Measurements from ENCODE around the gene STAT1.

STAT1 gene

GRCh38 chr2:191029280-191029950, 15.4 kb upstream of the STAT1 start:
- Histone ChIP-seq H3K9ac (ENCODE audit: low read length) (no peak overlapping the region), H3K27me3 (ENCODE audit: control insufficient read depth, insufficient read depth, low read length) (no peaks in the 10 kb centered on the region), H3K9me3 (ENCODE audit: control insufficient read depth, low read length) (no peaks in the 10 kb centered on the region), H3K36me3 (ENCODE audit: control insufficient read depth, insufficient read depth, low read length) (no peaks in the 10 kb centered on the region), H3K4me1 (ENCODE audit: control insufficient read depth, insufficient read depth, low read length) (no peaks in the 10 kb centered on the region), H3K4me3 (ENCODE audit: low read length) (no peak overlapping the region)

GRCh38 chr2:191026377-191026776, 12.4 kb upstream of the STAT1 start:
- Histone ChIP-seq H3K4me1 (ENCODE audit: control insufficient read depth, insufficient read depth, low read length) (no peaks in the 10 kb centered on the region), H3K36me3 (ENCODE audit: control insufficient read depth, insufficient read depth, low read length) (no peaks in the 10 kb centered on the region), H3K9ac (ENCODE audit: low read length) (no peak overlapping the region), H3K9me3 (ENCODE audit: control insufficient read depth, low read length) (no peaks in the 10 kb centered on the region), H3K27me3 (ENCODE audit: control insufficient read depth, insufficient read depth, low read length) (no peaks in the 10 kb centered on the region), H3K4me3 (ENCODE audit: low read length) (no peak overlapping the region)

GRCh38 chr2:191025135-191025534, 11.2 kb upstream of the STAT1 start:
- Histone ChIP-seq H3K4me1 (ENCODE audit: control insufficient read depth, insufficient read depth, low read length) (peaks cover 8% of the 10 kb centered on the region), H3K36me3 (ENCODE audit: control insufficient read depth, insufficient read depth, low read length) (no peaks in the 10 kb centered on the region), H3K4me3 (ENCODE audit: low read length) (no peak overlapping the region), H3K9me3 (ENCODE audit: control insufficient read depth, low read length) (no peaks in the 10 kb centered on the region), H3K9ac (ENCODE audit: low read length) (no peak overlapping the region), H3K27me3 (ENCODE audit: control insufficient read depth, insufficient read depth, low read length) (no peaks in the 10 kb centered on the region)

- Histone ChIP-seq H3K27me3 (ENCODE audit: control insufficient read depth, insufficient read depth, low read length) (no peaks in the 10 kb centered on the region), H3K4me3 (ENCODE audit: low read length) (no peak overlapping the region), H3K9me3 (ENCODE audit: control insufficient read depth, low read length) (no peaks in the 10 kb centered on the region), H3K9ac (ENCODE audit: low read length) (no peak overlapping the region), H3K4me1 (ENCODE audit: control insufficient read depth, insufficient read depth, low read length) (peaks cover 8% of the 10 kb centered on the region), H3K36me3 (ENCODE audit: control insufficient read depth, insufficient read depth, low read length) (no peaks in the 10 kb centered on the region)
Measured at GRCh38 chr2:191023235-191023679, 9.3 kb upstream of the STAT1 start.

GRCh38 chr2:191020742-191021381, 6.9 kb upstream of the STAT1 start:
- H3K9ac ChIP-seq (ENCODE audit: low read length), result peak overlapping the region; percentile 94
- no peaks in the 10 kb centered on the region for H3K9me3 ChIP-seq (ENCODE audit: control insufficient read depth, low read length)
- H3K36me3 ChIP-seq (ENCODE audit: control insufficient read depth, insufficient read depth, low read length), result no peaks in the 10 kb centered on the region
- H3K4me3 ChIP-seq (ENCODE audit: low read length), result peak overlapping the region; percentile 89
- no peaks in the 10 kb centered on the region for H3K27me3 ChIP-seq (ENCODE audit: control insufficient read depth, insufficient read depth, low read length)
- H3K4me1 ChIP-seq (ENCODE audit: control insufficient read depth, insufficient read depth, low read length), result peaks cover 8% of the 10 kb centered on the region

GRCh38 chr2:191020221-191020741, 6.3 kb upstream of the STAT1 start:
- peak overlapping the region; percentile 94 for H3K9ac ChIP-seq (ENCODE audit: low read length)
- H3K4me1 ChIP-seq (ENCODE audit: control insufficient read depth, insufficient read depth, low read length), result peaks cover 8% of the 10 kb centered on the region

GRCh38 chr2:191019376-191019775, 5.4 kb upstream of the STAT1 start:
- Histone ChIP-seq H3K4me3 (ENCODE audit: low read length) (no peak overlapping the region), H3K4me1 (ENCODE audit: control insufficient read depth, insufficient read depth, low read length) (peaks cover 14% of the 10 kb centered on the region), H3K36me3 (ENCODE audit: control insufficient read depth, insufficient read depth, low read length) (no peaks in the 10 kb centered on the region), H3K9me3 (ENCODE audit: control insufficient read depth, low read length) (no peaks in the 10 kb centered on the region), H3K27me3 (ENCODE audit: control insufficient read depth, insufficient read depth, low read length) (no peaks in the 10 kb centered on the region), H3K9ac (ENCODE audit: low read length) (no peak overlapping the region)

More at GRCh38 chr2:191020221-191020741, 6.3 kb upstream of the STAT1 start:
- peak overlapping the region; percentile 89 for H3K4me3 ChIP-seq (ENCODE audit: low read length)
- no peaks in the 10 kb centered on the region for H3K27me3 ChIP-seq (ENCODE audit: control insufficient read depth, insufficient read depth, low read length)
- H3K9me3 ChIP-seq (ENCODE audit: control insufficient read depth, low read length), result no peaks in the 10 kb centered on the region
- H3K36me3 ChIP-seq (ENCODE audit: control insufficient read depth, insufficient read depth, low read length), result no peaks in the 10 kb centered on the region

- H3K36me3 ChIP-seq (ENCODE audit: control insufficient read depth, insufficient read depth, low read length), result no peaks in the 10 kb centered on the region
- no peak overlapping the region for H3K9ac ChIP-seq (ENCODE audit: low read length)
- H3K4me1 ChIP-seq (ENCODE audit: control insufficient read depth, insufficient read depth, low read length), result peaks cover 15% of the 10 kb centered on the region
- no peaks in the 10 kb centered on the region for H3K9me3 ChIP-seq (ENCODE audit: control insufficient read depth, low read length)
- H3K27me3 ChIP-seq (ENCODE audit: control insufficient read depth, insufficient read depth, low read length), result no peaks in the 10 kb centered on the region
- no peak overlapping the region for H3K4me3 ChIP-seq (ENCODE audit: low read length)
Measured at GRCh38 chr2:191018643-191019119, 4.7 kb upstream of the STAT1 start.

GRCh38 chr2:191018048-191018447, 4.1 kb upstream of the STAT1 start:
- Histone ChIP-seq H3K9ac (ENCODE audit: low read length) (no peak overlapping the region), H3K4me3 (ENCODE audit: low read length) (no peak overlapping the region), H3K36me3 (ENCODE audit: control insufficient read depth, insufficient read depth, low read length) (no peaks in the 10 kb centered on the region), H3K27me3 (ENCODE audit: control insufficient read depth, insufficient read depth, low read length) (no peaks in the 10 kb centered on the region), H3K9me3 (ENCODE audit: control insufficient read depth, low read length) (no peaks in the 10 kb centered on the region), H3K4me1 (ENCODE audit: control insufficient read depth, insufficient read depth, low read length) (peaks cover 15% of the 10 kb centered on the region)

- Histone ChIP-seq H3K4me3 (ENCODE audit: low read length) (no peak overlapping the region), H3K9ac (ENCODE audit: low read length) (no peak overlapping the region), H3K4me1 (ENCODE audit: control insufficient read depth, insufficient read depth, low read length) (peaks cover 21% of the 10 kb centered on the region), H3K9me3 (ENCODE audit: control insufficient read depth, low read length) (no peaks in the 10 kb centered on the region), H3K36me3 (ENCODE audit: control insufficient read depth, insufficient read depth, low read length) (no peaks in the 10 kb centered on the region), H3K27me3 (ENCODE audit: control insufficient read depth, insufficient read depth, low read length) (no peaks in the 10 kb centered on the region)
Measured at GRCh38 chr2:191015831-191016230, 1.9 kb upstream of the STAT1 start.

- Histone ChIP-seq H3K9me3 (ENCODE audit: control insufficient read depth, low read length) (no peaks in the 10 kb centered on the region), H3K4me1 (ENCODE audit: control insufficient read depth, insufficient read depth, low read length) (peaks cover 21% of the 10 kb centered on the region), H3K4me3 (ENCODE audit: low read length) (no peak overlapping the region), H3K9ac (ENCODE audit: low read length) (no peak overlapping the region), H3K36me3 (ENCODE audit: control insufficient read depth, insufficient read depth, low read length) (no peaks in the 10 kb centered on the region), H3K27me3 (ENCODE audit: control insufficient read depth, insufficient read depth, low read length) (no peaks in the 10 kb centered on the region)
Measured at GRCh38 chr2:191015239-191015638, 1.3 kb upstream of the STAT1 start.

- Histone ChIP-seq H3K36me3 (ENCODE audit: control insufficient read depth, insufficient read depth, low read length) (no peaks in the 10 kb centered on the region), H3K4me3 (ENCODE audit: low read length) (peak overlapping the region; percentile 52), H3K4me1 (ENCODE audit: control insufficient read depth, insufficient read depth, low read length) (peaks cover 21% of the 10 kb centered on the region), H3K9me3 (ENCODE audit: control insufficient read depth, low read length) (no peaks in the 10 kb centered on the region), H3K27me3 (ENCODE audit: control insufficient read depth, insufficient read depth, low read length) (no peaks in the 10 kb centered on the region), H3K9ac (ENCODE audit: low read length) (peak overlapping the region; percentile 78)
Measured at GRCh38 chr2:191014653-191015020, 666 bp upstream of the STAT1 start.

Measured in mucosa of stomach (tissue), 1 donor.